Endothelial cell of umbilical vein (primary cell): Measurements from ENCODE around the gene CNTNAP4. TPM values are rescaled to one million over a fixed set of nuclear protein-coding genes. Genes with fewer than 3 reads are reported as not detected.

ENCODE experiments used
- BruUV-seq: library from RNA; stranded (reverse); fragments of 400-500 nt; replicated peaks from 2 replicates; lab custom pipeline; 2021; lab: Mats Ljungman, UMichigan
- CTCF ChIA-PET: fragments of 300-600, 350-600 bp; sonication (Branson Sonifier 250); formaldehyde crosslinking; loops from one replicate; lab custom pipeline; 2021; ENCODE audit warnings: antibody characterized with exemption, inconsistent platforms; lab: Charles Lee
- POLR2A ChIA-PET: fragments of 300-600, 350-600 bp; sonication (Branson Sonifier 250); formaldehyde crosslinking; loops from one replicate; lab custom pipeline; 2021; ENCODE audit warnings: antibody characterized with exemption, inconsistent platforms; lab: Charles Lee
- DNase-seq: peaks from one replicate; pipeline ENCODE4 v3.0.0-alpha.2; 2011; ENCODE audit warnings: low read depth, low spot score
- FAIRE-seq: peaks from 2 replicates; lab custom pipeline; 2011; peaks lifted over from hg19 to GRCh38; lab: Jason Lieb, UNC
- H2AFZ ChIP-seq: 2 replicates; pipeline ENCODE4 v1.6.0; 2012; ENCODE audit warnings: low read depth, low read length, control low read depth, inconsistent platforms
- H3K27ac ChIP-seq: 2 replicates; pipeline ENCODE4 v1.5.1; 2011; ENCODE audit warnings: low read depth, mild to moderate bottlenecking, control low read depth, low read length, moderate library complexity; ENCODE audit not compliant: insufficient read depth
- H3K27me3 ChIP-seq, 2 experiments: 2 replicates each; pipeline versions ENCODE4 v1.6.0 to v1.6.1; 2011; ENCODE audit warnings: low read length in 2 of 2, mixed read lengths in 1 of 2; ENCODE audit not compliant: control insufficient read depth in 2 of 2, insufficient read depth in 2 of 2
- H3K36me3 ChIP-seq, 2 experiments: 2 replicates in 1 of 2; 3 replicates in 1 of 2; pipeline ENCODE4 v1.5.1; 2011; ENCODE audit warnings: low read length in 2 of 2, mild to moderate bottlenecking in 1 of 2, moderate library complexity in 1 of 2; ENCODE audit not compliant: control insufficient read depth in 2 of 2, insufficient read depth in 2 of 2; ENCODE audit errors: extremely low read depth in 1 of 2
- H3K4me1 ChIP-seq: 3 replicates; pipeline ENCODE4 v1.5.1; 2011; ENCODE audit warnings: mild to moderate bottlenecking, low read length; ENCODE audit not compliant: control insufficient read depth, insufficient read depth; ENCODE audit errors: extremely low read depth
- H3K4me2 ChIP-seq: 2 replicates; pipeline ENCODE4 v1.6.1; 2011; ENCODE audit warnings: low read length, control low read depth, mixed read lengths; ENCODE audit not compliant: insufficient read depth
- H3K4me3 ChIP-seq, 3 experiments: fragments of 200-600 bp in 1 of 3; sonication (generic), shearing (Covaris generic) in 1 of 3; replicated peaks in 1 of 3; 2 replicates each; pipeline ENCODE4 v1.5.1; 2011 to 2016; ENCODE audit warnings: control low read depth in 3 of 3, low read length in 3 of 3, mild to moderate bottlenecking in 2 of 3, inconsistent platforms in 1 of 3, low read depth in 1 of 3, moderate library complexity in 1 of 3; ENCODE audit not compliant: insufficient read depth in 1 of 3
- H3K79me2 ChIP-seq: 2 replicates; pipeline ENCODE4 v1.6.0; 2012; ENCODE audit warnings: low read length, inconsistent platforms; ENCODE audit not compliant: control insufficient read depth, insufficient read depth
- H3K9ac ChIP-seq: replicated peaks from 2 replicates; pipeline ENCODE3; 2011; ENCODE audit warnings: low read length, control low read depth; ENCODE audit not compliant: insufficient read depth; ENCODE audit errors: extremely low read depth
- H3K9me1 ChIP-seq: replicated peaks from 3 replicates; pipeline ENCODE4 v1.6.0; 2011; ENCODE audit warnings: mild to moderate bottlenecking, low read length; ENCODE audit not compliant: control insufficient read depth, insufficient read depth; ENCODE audit errors: extremely low read depth
- H3K9me3 ChIP-seq: replicated peaks from 2 replicates; pipeline ENCODE4 v1.5.1; 2012; ENCODE audit warnings: low read length, inconsistent platforms; ENCODE audit not compliant: control insufficient read depth, insufficient read depth
- H4K20me1 ChIP-seq: replicated peaks from 2 replicates; pipeline ENCODE3; 2011; ENCODE audit warnings: mild to moderate bottlenecking, low read length; ENCODE audit not compliant: control insufficient read depth, insufficient read depth; ENCODE audit errors: extremely low read depth
- CTCF ChIP-seq, 2 donors: IDR thresholded peaks; 1 replicate in 1 of 2; 2 replicates in 1 of 2; pipeline ENCODE4 v1.5.1; 2011; ENCODE audit warnings: low read length in 2 of 2, mild to moderate bottlenecking in 2 of 2, moderate library complexity in 2 of 2, control low read depth in 1 of 2, inconsistent platforms in 1 of 2, low read depth in 1 of 2; ENCODE audit not compliant: insufficient read depth in 1 of 2; ENCODE audit errors: extremely low read depth in 1 of 2
- EZH2 ChIP-seq: IDR thresholded peaks from 2 replicates; pipeline ENCODE4 v1.6.1; 2012; ENCODE audit warnings: borderline replicate concordance, low read depth, mild to moderate bottlenecking, moderate library complexity, low read length, inconsistent platforms; ENCODE audit not compliant: severe bottlenecking
- FOS ChIP-seq: IDR thresholded peaks from 2 replicates; pipeline ENCODE4 v1.6.1; 2011; ENCODE audit warnings: mild to moderate bottlenecking, low read length, moderate library complexity, borderline replicate concordance; ENCODE audit not compliant: insufficient read depth
- GATA2 ChIP-seq: IDR thresholded peaks from 2 replicates; pipeline ENCODE4 v1.7.0; 2011; ENCODE audit warnings: low read depth, mild to moderate bottlenecking, moderate library complexity, mixed read lengths, low read length; ENCODE audit not compliant: insufficient read length, insufficient read depth
- JUN ChIP-seq: IDR thresholded peaks from 2 replicates; pipeline ENCODE4 v1.6.1; 2011; ENCODE audit warnings: borderline replicate concordance, low read depth; ENCODE audit not compliant: insufficient read length, insufficient read depth
- MYC ChIP-seq: IDR thresholded peaks from one replicate; pipeline ENCODE4 v1.6.1; 2011; ENCODE audit warnings: mild to moderate bottlenecking, low read depth, low read length
- POLR2A ChIP-seq: IDR thresholded peaks from 2 replicates; pipeline ENCODE4 v1.6.1; 2012; ENCODE audit warnings: low read depth, mild to moderate bottlenecking, control low read depth, low read length
- POLR2AphosphoS5 ChIP-seq: IDR thresholded peaks from 2 replicates; pipeline ENCODE4 v1.6.1; 2012; ENCODE audit warnings: low read depth, mild to moderate bottlenecking, control low read depth, low read length, moderate library complexity; ENCODE audit not compliant: insufficient read depth
- dilution Hi-C: fragments of 300-500 bp; cut with MboI; formaldehyde crosslinking; loops from one replicate; pipeline ENCODE4 v1.15.0; 2019; ENCODE audit warnings: low sequenced_read_pairs; ENCODE audit not compliant: extremely low pct_ligation_motif_present
- intact Hi-C: fragments of 100-400 bp; cut with micrococcal nuclease; formaldehyde crosslinking; loops from one replicate; pipeline ENCODE4 v1.10.0; 2022
- polyA plus RNA-seq, 4 experiments: library from polyadenylated mRNA; depleted of rRNA in 3 of 4; stranded (reverse) in 3 of 4; unstranded in 1 of 4; fragments of >200 nt; gene quantifications; 2 replicates each; pipeline versions ENCODE4 v1.2.1 to v1.2.3, GENCODE V29; 2011 to 2012; ENCODE audit warnings: missing spikeins in 1 of 4
- total RNA-seq: library from RNA; stranded (reverse); gene quantifications from 2 replicates; pipeline ENCODE4 v1.2.3, GENCODE V29; 2021
- TF ChIP-seq, protein P1 (sequence below): IDR thresholded peaks from 2 replicates; pipeline ENCODE4 v1.6.1; 2011; ENCODE audit not compliant: insufficient read depth, insufficient read length

The CNTNAP4 gene
- total and polyA plus RNA-seq, 2 donors (not counting 3 experiments of a cell fraction or from before 2014, with no cell fraction given), result not detected

DNA sequence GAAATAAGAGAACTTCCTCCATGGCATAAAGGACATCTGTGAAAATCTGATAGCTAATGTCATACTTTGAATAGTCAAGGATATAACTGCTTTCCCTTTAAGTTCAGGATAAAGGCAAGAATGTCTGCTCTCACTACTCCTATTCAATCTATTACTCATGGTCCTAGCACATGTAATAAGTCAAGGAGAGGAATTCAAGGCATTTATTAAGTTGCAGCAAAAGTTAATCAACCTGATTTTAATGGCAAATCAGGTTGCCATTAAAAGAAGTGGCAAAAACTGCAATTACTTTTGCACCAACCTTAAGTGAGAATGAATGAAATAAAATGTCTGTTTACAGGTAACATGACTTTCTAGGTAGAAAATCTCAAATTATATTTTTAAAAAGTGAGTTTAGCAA, 225.9 kb downstream of the CNTNAP4 start:
- POLR2A ChIA-PET, result no interaction called here
- BruUV-seq, result no TSS peak
- no peak overlapping the region for H3K4me2 ChIP-seq
- no peaks in the 10 kb centered on the region for H3K9me1 ChIP-seq
- H3K27ac ChIP-seq, result no peak overlapping the region
- no peaks in the 10 kb centered on the region for H3K27me3 ChIP-seq
- dilution Hi-C loops, result no loop called here
- no peaks in the 10 kb centered on the region for H3K36me3 ChIP-seq
- CTCF ChIA-PET, result no interaction called here
- H4K20me1 ChIP-seq, result no peaks in the 10 kb centered on the region
- no peak for FAIRE-seq
- H3K4me3 ChIP-seq, result no peak overlapping the region
- DNase-seq, result no peak
- H3K79me2 ChIP-seq, result no peaks in the 10 kb centered on the region
- H3K9me3 ChIP-seq, result peaks cover 2% of the 10 kb centered on the region
- intact Hi-C loops, result no loop called here
- no peaks in the 10 kb centered on the region for H3K4me1 ChIP-seq
- H3K9ac ChIP-seq, result no peak overlapping the region
- H2AFZ ChIP-seq, result no peak overlapping the region
- TF ChIP-seq EZH2 (no peak), POLR2AphosphoS5 (no peak), MYC (no peak), JUN (no peak), FOS (no peak), POLR2A (no peak), CTCF (IDR thresholded peaks at IDR 0.05; ENCODE audit: extremely low read depth in 1 of 2, insufficient read depth in 1 of 2, low read depth in 1 of 2, low read length in 2 of 2) (no peak), GATA2 (no peak)
- TF ChIP-seq, protein P1, sequence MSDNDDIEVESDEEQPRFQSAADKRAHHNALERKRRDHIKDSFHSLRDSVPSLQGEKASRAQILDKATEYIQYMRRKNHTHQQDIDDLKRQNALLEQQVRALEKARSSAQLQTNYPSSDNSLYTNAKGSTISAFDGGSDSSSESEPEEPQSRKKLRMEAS, result no peak
